Body of pancreas (tissue), 4 donors: Measurements from ENCODE around the gene TRPM3. TPM values are rescaled to one million over a fixed set of nuclear protein-coding genes. Genes with fewer than 3 reads are reported as not detected.

Experiments
- ATAC-seq: fragments of 150-250 bp; one replicate; pipeline ENCODE4 v1.9.1; 2016
- DNase-seq, 4 donors: peaks; one replicate each; pipeline ENCODE4 v3.0.0-alpha.2; 2019
- H3K27ac ChIP-seq, 4 donors: fragments of 200-600 bp; sonication (generic); 1 replicate in 3 of 4; 2 replicates in 1 of 4; pipeline versions ENCODE4 v1.5.1 to v1.6.1; 2016 to 2019; ENCODE audit warnings: mild to moderate bottlenecking in 1 of 4, mixed read lengths in 1 of 4, moderate library complexity in 1 of 4
- H3K27me3 ChIP-seq, 2 donors: fragments of 200-600 bp; sonication (generic); one replicate each; pipeline ENCODE4 v1.6.0; 2016; ENCODE audit warnings: mild to moderate bottlenecking in 1 of 2
- H3K36me3 ChIP-seq, 2 donors: fragments of 200-600 bp; sonication (generic); replicated peaks in 1 of 2; 2 replicates each; pipeline ENCODE4 v1.5.1; 2016; ENCODE audit warnings: low read depth in 2 of 2; ENCODE audit not compliant: insufficient read depth in 1 of 2
- H3K4me1 ChIP-seq: fragments of 200-600 bp; sonication (generic); one replicate; pipeline ENCODE4 v1.6.0; 2016
- H3K4me3 ChIP-seq, 2 donors: fragments of 200-600 bp; sonication (generic); 1 replicate in 1 of 2; 2 replicates in 1 of 2; pipeline ENCODE4 v1.5.1; 2016 to 2019
- H3K9me3 ChIP-seq, 3 donors: fragments of 200-600 bp; sonication (generic); 1 replicate in 2 of 3; 2 replicates in 1 of 3; pipeline ENCODE4 v1.5.1; 2016
- CTCF ChIP-seq, 7 experiments: fragments of 450-650 bp in 4 of 7; fragments of 200-600 bp in 3 of 7; sonication (generic) in 3 of 7; IDR thresholded peaks; one replicate each; pipeline ENCODE4 v1.5.1; 2016 to 2019; ENCODE audit warnings: antibody characterized with exemption in 7 of 7
- POLR2A ChIP-seq, 3 donors: fragments of 450-650 bp; IDR thresholded peaks; one replicate each; pipeline ENCODE4 v1.6.1; 2016; ENCODE audit warnings: antibody characterized with exemption in 3 of 3, mild to moderate bottlenecking in 2 of 3
- WGBS, 2 donors: methylation state at CpG; one replicate each; pipeline ENCODE4 v1.1.5; 2017; 5-methylcytosine and 5-hydroxymethylcytosine counted together
- intact Hi-C: fragments of 100-400 bp; cut with DNase I; formaldehyde crosslinking; loops from one replicate; pipeline ENCODE4 v1.15.1; 2023
- total RNA-seq, 2 donors: library from RNA; depleted of rRNA; stranded (reverse); fragments of >200 nt; gene quantifications; one replicate each; pipeline ENCODE4 v1.1.0, GENCODE V29; 2016

The TRPM3 gene
- total RNA-seq, 2 donors from 2014 or later, result 0.78 to 1.3 TPM

- intact Hi-C loops, result no loop called here
- no peak for TF ChIP-seq CTCF (IDR thresholded peaks at IDR 0.05)
- no peak for TF ChIP-seq POLR2A (IDR thresholded peaks at IDR 0.05)
- DNase-seq (no peak), ATAC-seq (no peak)
- Histone ChIP-seq H3K36me3 (no peaks in the 10 kb centered on the region), H3K4me1 (no peaks in the 10 kb centered on the region), H3K9me3 (no peaks in the 10 kb centered on the region), H3K4me3 (no peak overlapping the region), H3K27me3 (no peaks in the 10 kb centered on the region), H3K27ac (no peak overlapping the region)
These were observed 439.1 kb downstream of the TRPM3 start for GRCh38 chr9:70682298-70682697.

- H3K27ac ChIP-seq, result no peak overlapping the region
- DNase-seq, result no peak
- ATAC-seq, result no peak
- H3K36me3 ChIP-seq, result no peaks in the 10 kb centered on the region
- intact Hi-C loops, result no loop called here
- WGBS, 2 donors, result 87 to 88% methylated on average over 4 of the region's 4 CpGs
- no peak overlapping the region for H3K4me3 ChIP-seq
- peaks cover 4% of the 10 kb centered on the region for H3K4me1 ChIP-seq
- TF ChIP-seq POLR2A (IDR thresholded peaks at IDR 0.05) (no peak), CTCF (IDR thresholded peaks at IDR 0.05) (no peak)
- H3K9me3 ChIP-seq, result no peaks in the 10 kb centered on the region
- no peaks in the 10 kb centered on the region for H3K27me3 ChIP-seq
These were observed 441.6 kb downstream of the TRPM3 start for GRCh38 chr9:70679845-70680244.

- WGBS, 2 donors, result 68 to 83% methylated on average over 4 of the region's 4 CpGs
- intact Hi-C loops, result no loop called here
- no peak for ATAC-seq
- DNase-seq, result no peak
- no peaks in the 10 kb centered on the region for H3K9me3 ChIP-seq
- TF ChIP-seq CTCF (IDR thresholded peaks at IDR 0.05) (no peak), POLR2A (IDR thresholded peaks at IDR 0.05) (no peak)
- no peak overlapping the region for H3K27ac ChIP-seq
- H3K27me3 ChIP-seq, result no peaks in the 10 kb centered on the region
- no peak overlapping the region for H3K4me3 ChIP-seq
- no peaks in the 10 kb centered on the region for H3K36me3 ChIP-seq
- peaks cover 4% of the 10 kb centered on the region for H3K4me1 ChIP-seq
These were observed 443.3 kb downstream of the TRPM3 start for GRCh38 chr9:70678153-70678552.

- Histone ChIP-seq H3K4me3 (no peak overlapping the region), H3K36me3 (no peaks in the 10 kb centered on the region), H3K9me3 (no peaks in the 10 kb centered on the region), H3K4me1 (peaks cover 4% of the 10 kb centered on the region), H3K27ac (no peak overlapping the region), H3K27me3 (no peaks in the 10 kb centered on the region)
- intact Hi-C loops, result no loop called here
- no peak for ATAC-seq
- WGBS, 2 donors, result 94 to 98% methylated on average over 5 of the region's 5 CpGs
- TF ChIP-seq POLR2A (IDR thresholded peaks at IDR 0.05) (no peak), CTCF (IDR thresholded peaks at IDR 0.05) (no peak)
- no peak for DNase-seq
These were observed 444.2 kb downstream of the TRPM3 start for GRCh38 chr9:70677055-70677735.

- ATAC-seq (no peak), DNase-seq (no peak)
- WGBS, 2 donors, result 64 to 80% methylated on average over 1 of the region's 1 CpG
- H3K36me3 ChIP-seq, result no peaks in the 10 kb centered on the region
- intact Hi-C loops, result no loop called here
- no peak overlapping the region for H3K27ac ChIP-seq
- no peaks in the 10 kb centered on the region for H3K9me3 ChIP-seq
- TF ChIP-seq POLR2A (IDR thresholded peaks at IDR 0.05), result no peak
- TF ChIP-seq CTCF (IDR thresholded peaks at IDR 0.05), result no peak
- no peak overlapping the region for H3K4me3 ChIP-seq
- H3K27me3 ChIP-seq, result no peaks in the 10 kb centered on the region
- peaks cover 4% of the 10 kb centered on the region for H3K4me1 ChIP-seq
These were observed 445.5 kb downstream of the TRPM3 start for GRCh38 chr9:70675868-70676370.
